Stimulated activated CD8-positive, alpha-beta memory T cell treated with anti-CD3 and anti-CD28 coated beads, Interleukin-12 subunit alpha, Interleukin-12 subunit beta, amount 100 ng/mL, for 4 hours (primary cell): ENCODE data around the gene GP9.

Experiments
- DNase-seq: peaks from one replicate; pipeline ENCODE4 v3.0.0-alpha.2; 2020; ENCODE audit warnings: low read depth

Gene GP9

DNA sequence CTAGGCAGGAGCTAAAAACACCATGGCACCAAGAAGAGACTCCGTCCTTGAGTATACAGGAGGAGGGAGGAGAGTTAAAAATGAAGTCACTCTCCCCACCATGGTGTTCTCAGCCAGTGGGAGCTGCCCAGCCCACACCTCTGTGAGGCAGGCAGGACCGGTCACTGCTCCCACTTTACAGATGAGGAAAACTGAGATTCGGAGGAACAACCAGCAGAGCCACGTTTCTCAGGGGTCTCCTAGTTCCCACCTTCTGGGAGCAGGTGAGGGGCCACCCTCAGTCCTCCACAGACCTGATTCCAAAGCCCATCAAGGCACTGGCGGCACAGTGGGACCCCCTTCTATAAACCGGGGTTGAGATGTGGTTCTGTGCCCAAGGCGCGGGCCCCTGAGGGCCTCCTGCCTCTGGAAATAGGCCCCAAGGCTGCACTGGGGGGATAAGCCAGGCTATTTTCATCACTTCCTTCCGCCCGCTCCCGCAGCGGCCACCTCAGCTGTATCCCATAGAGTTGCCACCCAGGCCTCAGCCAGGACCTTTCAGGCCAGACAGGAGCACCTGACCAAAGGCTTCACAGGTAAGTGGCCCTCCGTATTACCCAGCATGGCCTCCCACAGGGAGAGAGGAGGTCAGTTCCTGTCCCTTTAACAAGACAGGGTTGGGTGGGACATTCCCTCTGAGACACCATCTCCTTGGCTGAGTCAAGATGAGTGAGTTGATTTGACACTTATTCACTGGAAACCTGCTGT lies at the start of gene GP9:
Gene GP9, plus strand, starts transcription at position 504 of the 747 bp plus-strand sequence. CDS start 961 bp downstream, outside the sequence.
- no peak for DNase-seq

DNA sequence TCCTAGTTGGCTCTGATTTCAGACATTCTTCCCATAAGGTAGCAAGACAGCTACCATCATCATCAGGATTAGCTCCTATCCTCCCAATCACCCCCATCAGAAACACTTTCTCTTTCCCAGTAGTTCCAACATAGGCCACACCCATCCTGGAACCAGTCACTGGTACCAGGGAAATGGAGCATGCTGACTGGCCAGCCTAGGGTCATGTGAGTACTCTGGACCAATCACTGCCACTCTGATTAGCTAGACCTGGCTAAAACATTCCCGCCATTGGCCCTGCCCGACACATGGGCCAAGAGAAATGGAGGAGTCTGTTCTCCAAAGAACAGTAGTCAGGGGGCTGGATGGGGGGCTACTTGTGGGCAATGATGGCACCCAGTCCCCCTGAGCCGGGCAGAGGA lies 47.1 kb upstream of the GP9 start:
- no peak for DNase-seq

DNA sequence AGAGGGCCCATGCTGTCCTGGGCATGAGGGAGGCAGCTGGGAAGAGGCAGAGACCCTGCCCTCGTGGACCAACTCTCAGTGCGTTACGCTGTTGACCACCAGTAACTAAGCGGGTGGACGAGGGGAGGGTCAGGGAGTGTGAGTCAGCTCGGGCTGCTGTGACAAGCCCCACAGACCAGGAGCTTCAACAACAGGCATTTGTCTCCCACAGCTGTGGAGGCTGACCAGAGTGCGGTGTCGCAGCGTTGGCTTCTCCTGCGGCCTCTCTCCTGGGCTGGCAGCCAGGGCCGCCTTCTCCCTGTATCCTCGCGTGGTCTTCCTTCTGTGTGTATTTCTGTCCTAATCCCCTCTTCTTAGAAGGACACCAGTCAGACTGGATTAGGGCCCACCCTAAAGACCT lies 46.4 kb upstream of the GP9 start:
- DNase-seq = no peak

DNA sequence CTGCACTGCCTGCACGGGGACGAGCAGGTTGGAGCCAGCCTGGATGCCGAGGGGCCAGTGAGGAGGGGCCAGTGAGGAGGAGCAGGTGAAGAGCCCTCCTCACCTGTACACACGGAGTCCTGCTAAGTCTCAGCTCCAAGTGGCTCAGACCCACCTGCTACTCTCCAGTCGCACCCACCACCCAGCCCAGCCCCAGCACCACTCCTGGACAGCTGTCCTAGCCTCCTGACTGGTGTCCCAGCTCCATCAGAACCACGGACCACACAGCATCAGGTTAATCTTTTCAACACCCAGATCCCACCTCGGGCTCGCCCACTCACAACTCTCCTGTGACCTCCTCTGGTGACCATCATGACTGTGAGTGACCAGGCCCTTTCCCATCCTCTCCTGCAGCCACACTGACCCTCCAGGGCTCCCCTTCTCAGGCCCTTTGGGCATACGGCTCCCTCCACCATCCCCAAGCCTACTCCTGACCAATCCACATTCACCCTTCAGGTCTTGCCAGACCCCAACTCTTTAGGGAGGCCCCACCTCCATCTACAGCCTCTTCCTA lies 45.7 kb upstream of the GP9 start:
- no peak for DNase-seq

DNA sequence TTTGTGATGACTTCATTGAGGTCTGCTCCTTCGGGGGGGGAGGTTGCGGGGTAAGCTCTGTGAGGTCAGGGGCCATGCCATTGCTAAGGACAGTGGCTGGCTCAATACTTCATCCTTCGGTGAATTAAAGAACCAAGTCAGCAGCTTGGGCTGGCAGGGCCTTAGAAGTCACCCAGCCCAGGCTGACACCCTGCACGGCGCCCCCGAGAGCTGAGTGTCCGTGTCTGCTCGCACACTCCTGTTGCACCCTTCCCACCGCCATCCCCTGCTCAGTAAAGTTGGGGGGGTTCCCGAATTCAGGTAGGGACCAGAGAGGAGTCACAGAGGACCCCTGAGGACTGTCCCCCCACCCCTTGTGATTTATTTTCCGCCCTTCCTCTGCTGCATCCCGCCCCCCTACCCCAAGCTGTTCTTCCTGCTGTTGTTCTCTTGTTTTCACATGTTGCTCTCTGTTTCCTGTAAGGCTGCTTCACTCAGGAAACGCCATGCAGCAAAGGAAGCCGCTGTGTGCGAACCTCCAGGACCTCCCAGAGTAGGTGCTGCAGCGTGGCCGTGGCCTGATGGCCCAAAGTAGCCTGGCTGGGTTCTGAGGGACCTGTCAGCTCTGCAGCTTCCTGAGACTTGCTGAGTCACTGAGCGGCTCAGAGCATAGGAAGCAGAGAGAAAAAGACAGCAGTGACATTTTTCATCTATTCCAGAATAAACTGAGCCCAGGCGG lies 45.0 kb upstream of the GP9 start:
- peak; percentile 19 for DNase-seq

DNA sequence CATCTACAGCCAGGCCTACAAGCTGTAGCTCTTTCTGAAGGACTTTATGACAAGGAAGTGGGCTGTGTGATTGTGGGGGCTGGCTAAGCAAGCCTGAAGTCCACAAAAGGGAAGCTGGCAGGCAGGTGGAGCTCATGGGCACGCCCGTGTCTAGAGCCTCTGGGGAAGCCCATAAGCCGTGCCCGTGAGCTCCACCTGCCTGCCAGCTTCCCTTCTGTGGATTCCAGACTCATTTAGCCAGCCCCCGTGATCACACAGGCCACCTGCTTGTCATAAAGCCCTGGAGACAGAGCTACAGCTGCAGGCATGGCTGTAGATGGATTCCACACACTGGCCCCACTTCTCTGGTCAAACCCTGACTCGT lies 44.2 kb upstream of the GP9 start:
- DNase-seq = no peak

DNA sequence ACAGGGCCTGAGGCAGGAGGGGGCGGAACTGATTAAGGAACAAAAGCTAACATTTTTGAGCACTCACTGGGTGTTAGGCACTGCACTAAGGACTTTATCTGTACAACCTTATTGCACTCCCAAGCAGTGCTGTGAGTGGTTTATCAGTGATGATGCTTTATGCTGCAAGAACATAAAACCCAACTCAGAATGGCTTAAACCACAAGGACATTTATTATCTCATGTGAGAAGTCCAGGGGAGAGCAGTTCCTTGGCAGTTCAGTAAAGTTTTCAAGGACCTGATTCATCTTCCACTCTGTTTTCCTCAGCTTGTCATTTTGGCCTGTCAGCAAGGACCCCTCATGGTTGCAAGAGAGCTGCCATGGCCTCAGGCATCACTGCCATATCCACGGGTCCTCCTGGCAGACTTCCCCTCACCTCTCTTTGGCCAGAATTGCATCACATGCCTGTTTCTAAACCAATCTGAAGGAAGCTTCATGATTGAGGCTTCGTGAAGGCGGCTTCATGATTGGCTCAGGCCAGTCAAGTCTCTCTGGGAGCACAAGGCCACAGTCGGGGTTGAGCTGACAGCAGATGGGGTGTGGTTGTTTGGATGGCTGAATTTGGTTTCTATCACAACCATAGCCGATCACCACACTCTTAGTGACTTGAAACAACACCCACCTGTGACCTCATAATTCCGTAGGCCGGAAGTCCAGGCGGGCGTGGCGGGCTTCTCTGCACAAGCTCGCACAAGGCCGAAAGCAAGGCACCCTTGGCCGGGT lies 43.7 kb upstream of the GP9 start:
- DNase-seq = no peak

DNA sequence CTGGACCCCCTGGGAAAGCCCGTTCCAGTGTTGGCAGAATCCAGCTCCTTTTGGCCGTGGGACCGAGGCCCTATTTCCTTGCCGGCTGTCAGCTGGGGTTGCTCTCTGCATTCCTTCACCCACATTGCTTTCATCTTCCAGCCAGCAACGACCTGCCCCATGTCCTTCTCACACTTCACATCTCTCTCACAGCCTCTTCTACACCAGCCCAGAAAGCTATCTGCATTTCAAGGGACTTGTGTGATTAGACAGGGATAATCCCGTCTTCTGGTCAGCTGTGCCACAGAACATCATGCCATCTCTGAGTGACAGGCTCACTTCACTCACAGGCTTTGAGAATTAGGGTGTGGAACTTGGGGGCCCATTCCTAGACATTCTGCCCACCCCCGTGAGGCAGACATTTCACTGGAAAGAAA lies 43.1 kb upstream of the GP9 start:
- DNase-seq = no peak

DNA sequence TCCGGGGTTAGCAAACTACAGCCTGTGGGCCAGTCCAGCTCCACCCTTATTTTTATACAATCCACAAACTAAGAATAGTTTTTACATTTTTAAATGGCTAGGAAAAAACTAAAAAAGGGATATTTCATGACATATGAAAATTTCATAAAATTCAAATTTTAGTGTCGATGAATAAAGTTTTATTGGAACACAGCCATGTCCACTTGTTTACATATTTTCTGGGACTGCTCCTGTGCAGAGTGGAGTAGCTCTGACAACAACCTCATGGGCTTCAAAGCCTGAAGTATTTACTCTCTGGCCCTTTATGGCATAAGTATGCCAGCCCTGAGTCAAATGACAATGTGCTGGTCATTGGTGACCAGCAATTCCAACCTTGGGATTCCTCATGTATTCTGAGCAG lies 42.3 kb upstream of the GP9 start:
- DNase-seq = no peak

DNA sequence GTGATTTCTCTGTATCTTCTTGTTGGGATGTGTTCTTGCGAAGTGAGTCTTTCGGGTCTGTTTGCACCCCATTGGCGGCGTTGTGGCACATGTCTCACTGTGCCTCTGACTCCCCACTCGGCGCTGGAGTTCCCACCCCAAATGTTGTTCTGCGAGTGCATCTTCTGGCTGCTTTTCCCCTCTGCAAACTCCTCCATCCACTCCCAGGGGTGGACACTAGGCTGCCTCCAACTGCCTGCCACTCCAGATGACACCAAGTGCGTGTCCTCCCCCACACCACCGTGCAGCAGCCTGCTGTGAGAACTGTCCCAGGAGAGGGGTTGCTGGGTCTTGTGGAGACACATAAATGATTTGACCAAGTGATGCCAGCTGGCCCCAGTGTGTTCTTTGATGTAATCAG lies 41.8 kb upstream of the GP9 start:
- no peak for DNase-seq

DNA sequence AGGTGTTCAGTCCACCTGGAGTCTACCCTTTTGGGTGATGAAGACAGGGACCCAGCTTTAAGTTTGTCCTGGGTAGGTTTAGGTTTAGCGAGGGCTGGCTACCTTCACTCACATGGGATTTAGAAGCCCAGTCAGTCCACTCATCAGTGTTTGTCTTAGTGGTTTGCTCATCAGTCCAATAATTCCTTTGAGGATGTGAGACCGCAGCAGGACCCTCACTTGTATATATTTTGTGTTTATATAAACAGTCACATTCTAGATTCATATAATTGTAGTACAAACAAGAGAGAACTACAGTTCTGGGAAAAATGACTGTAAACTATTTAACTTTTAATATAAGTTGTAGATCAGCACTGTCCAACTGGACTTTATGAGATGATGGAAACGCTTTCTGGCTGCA lies 41.3 kb upstream of the GP9 start:
- no peak for DNase-seq

DNA sequence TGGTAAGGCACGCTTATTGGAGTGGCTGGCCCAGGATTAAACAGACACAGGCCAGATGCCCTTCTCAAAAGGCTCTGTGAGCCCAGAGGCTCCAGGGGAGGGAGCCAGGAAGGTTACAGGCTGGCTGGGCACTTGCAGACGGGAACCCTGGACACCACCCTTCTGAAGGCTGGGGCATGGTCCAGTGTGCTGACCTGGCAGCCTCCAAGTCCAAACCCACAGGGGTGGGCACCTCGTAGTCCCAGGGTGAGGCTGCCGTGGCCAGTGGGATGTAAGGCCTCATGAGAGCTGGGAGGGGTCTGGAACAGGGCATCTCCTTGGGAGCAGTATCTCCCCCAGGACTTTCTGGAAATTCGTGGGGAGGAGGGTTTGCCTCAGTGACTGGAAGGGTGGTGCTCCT lies 39.9 kb upstream of the GP9 start:
- DNase-seq = no peak

DNA sequence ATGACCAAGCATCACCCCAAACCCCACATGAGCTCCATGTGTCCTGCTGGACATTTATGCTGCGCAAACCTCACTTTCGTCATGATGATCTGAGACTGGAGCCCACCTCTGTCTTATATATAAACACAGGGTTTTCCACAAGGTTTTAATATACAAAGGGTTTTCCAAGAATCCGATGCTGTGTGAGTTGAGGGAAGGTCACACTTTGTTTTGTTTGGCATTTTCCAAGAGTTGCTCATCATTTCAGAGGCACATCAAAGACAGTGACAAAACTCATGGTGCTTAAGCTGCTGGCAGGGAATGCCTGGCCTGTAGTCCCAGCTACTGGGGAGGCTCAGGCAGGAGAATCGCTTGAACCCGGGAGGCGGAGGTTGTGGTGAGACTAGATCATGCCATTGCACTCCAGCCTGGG lies 39.4 kb upstream of the GP9 start:
- DNase-seq = no peak

DNA sequence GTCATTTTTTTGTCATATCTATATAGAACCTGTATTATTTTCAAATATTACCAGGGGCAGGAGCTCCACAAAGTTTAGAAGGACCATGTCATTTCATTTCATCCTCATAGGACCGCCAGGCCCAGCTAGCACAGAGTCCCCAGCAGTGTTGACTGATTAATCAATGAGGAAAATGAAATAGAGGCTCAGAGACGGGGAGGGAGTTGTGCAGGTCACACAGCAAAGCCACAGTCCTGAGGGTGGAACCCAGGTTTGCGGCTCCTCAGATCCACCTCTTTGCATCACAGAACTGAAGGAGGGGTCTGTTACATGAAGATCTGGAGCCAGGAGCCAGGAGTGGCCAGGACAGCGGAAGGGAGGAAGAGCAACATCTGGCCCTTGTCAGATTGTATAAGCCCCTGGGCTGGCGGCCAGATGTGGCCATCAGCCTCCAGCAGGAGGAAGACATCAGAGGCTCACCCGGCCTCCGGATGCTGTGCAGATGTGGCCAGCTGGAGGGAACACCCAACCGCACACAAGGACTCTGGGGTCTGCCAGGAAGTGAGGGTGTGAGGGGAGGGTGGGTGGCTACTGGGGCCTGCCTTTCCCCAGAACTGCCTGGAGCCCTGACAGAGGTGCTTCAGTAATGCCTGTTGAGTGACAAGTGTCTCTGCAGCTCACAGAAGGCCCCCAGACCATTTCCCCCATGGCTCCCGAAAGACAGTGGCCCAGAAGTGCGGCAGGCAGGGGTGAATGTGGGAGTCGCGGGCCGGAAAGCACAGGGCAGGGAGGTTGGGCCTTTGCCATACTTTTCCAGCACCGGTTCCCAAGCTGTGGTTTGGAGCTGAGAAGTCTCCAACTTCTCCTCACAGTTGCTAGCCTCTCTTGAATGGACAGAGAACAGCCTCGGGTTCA lies 38.2 kb upstream of the GP9 start:
- DNase-seq = no peak

DNA sequence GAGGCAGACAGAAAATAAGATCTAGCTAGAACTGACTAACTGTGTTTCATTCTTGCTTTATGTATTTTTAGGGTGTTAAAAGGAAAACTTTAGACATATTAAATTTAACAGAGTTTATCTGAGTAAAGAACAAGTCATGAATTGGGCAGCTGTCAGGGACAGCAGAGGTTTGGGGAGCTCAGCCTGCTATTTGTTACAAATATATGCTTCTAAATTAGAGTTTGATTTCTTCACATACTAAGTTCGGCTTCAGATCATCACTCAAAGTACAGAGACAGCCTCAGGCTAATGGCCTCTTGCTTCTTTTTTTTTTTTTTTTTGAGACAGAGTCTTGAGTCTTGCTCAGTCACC lies 37.6 kb upstream of the GP9 start:
- DNase-seq = no peak

DNA sequence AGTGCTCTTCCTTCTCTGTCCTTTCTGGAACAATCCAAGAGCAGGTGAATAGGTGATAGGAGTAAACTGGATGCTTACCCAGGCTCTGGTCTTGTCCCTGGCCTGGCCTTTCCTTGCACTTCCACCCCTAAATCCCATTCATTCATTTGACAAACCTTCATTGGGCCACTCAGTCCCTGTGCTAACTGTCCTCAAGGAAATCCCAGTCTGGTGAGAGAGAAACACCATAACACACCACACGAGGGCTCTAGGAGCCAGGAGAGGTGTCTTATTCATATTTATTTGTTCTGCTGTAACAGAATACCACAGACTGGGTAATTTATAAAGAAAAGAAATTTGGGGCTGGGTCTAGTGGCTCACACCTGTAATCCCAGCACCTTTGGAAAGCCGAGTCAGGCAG lies 36.7 kb upstream of the GP9 start:
- DNase-seq = no peak

DNA sequence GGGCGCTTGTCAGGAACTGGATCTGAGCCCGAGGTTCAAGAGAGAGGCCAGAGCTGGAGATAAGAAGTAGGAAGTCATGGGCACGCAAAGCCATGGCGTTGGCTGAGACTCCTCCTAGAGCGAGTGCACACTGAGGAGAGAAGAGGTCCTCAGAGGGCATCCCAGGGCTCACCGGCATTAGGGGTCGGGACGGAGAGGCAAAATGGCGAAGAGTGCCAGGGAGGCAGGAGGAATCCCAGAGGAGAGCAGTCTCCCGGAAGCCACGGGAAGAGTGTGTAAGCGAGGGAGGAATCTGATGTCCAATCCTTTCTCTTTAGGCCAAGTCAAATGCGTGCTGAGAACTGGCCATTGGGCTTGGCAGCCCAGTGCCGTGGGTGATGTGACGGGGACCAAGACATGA lies 35.5 kb upstream of the GP9 start:
- no peak for DNase-seq

DNA sequence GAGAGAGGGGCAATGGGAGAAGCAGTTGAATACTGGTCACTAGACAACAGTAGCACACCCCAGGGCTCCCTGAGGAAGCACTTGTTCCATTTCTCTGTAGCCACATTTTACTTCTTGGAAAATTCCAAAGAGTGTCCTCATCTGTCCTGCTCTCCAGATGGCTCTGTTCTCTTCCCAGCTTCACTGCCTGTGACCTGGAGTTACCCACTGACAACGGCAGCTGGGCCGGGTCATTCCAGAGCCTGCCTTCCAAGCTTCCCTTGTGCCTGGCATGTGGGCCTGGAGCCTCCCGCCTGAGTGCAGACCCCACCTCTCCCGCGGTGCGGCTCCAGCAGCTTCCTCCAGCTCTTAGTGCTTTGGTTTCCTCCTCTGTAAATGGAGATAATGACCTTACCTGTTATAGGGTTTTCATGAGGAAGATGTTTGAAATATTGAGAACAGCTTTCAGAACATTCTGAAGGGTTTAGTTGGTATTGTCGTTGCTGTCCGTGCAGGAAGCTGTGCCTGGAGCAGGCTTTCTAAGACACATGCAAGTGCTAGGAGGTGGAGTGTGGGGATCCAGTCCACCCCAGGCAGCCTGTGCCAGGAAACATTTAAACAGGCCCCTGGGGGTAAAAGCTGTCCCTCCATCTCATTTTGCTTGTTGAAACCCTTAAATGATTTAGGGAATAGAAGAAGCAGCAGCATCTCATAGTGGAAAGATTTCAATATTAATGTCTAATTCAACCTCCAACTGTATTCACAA lies 34.7 kb upstream of the GP9 start:
- DNase-seq = no peak

DNA sequence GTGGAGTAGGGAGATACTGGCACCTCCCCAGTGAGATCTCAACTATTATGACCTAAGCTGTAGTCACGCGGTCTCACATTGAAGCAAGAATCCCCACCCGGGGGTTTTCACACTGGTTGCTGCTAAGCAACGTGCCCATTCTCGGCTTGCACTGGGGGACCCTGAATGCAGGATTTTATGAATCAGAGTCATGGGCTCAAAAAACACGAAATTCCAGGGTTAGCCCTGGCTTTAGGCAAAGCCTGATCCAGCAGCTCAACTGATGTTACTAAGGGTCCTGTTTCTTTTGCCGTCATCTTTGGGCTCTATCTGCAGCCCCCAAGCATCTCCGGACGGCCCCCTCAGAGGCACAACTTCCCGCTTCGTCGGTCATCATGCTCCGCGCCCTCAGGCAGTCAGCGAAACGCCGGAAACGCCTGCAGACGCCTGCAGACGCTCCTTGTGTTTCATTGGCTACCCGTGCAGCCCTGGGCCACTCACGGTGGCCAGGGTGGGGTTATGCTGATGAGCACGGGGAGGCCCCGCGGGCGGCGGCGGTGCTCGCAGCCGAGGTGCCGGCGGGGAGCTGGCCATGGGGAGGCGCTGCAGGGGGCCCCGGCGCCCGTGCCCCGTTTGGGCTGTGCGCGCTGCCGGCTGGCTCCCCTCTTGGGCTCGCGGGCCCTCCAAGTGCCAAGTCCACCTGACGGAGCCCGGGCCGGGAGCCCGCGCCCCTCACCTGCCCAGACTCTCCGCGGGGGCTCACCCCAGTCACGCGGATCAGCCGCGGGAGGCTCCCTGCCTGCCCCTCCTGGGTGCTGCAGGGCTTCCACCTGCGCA lies 33.6 kb upstream of the GP9 start:
- peak; percentile 82 for DNase-seq

DNA sequence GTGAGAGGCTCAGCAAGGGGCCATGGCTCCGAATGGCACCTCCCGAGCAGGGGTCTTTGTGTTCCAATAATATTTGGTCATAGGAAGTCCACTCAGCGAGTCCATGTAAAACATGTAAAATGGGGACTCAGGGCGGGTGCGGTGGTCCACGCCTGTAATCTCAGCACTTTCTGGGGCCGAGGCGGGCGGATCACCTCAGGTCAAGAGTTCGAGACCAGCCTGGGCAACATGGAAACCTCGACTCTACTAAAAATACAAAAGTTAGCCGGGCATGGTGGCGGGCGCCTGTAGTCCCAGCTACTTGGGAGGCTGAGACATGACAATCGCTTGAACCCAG lies 33.1 kb upstream of the GP9 start:
- no peak for DNase-seq
